HepG2 (cell line): ENCODE data around the gene BMP6. TPM values are rescaled to one million over a fixed set of nuclear protein-coding genes. Genes with fewer than 3 reads are reported as not detected.

ENCODE experiments used
- ATAC-seq: fragments of 200-7000 bp; cut with Tn5 transposase; 3 replicates; pipeline ENCODE4 v1.9.1; 2020; ENCODE audit warnings: mild to moderate bottlenecking, moderate library complexity
- BruUV-seq: library from RNA; stranded (reverse); fragments of 400-500 nt; replicated peaks from 2 replicates; lab custom pipeline; 2021; lab: Mats Ljungman, UMichigan
- CTCF ChIA-PET: fragments of 300-600 bp; formaldehyde crosslinking; extraction: SDS; loops from one replicate; lab custom pipeline; 2021; ENCODE audit warnings: low total read pairs, inconsistent platforms, low intra/inter-chr PET ratio; lab: Yijun Ruan, JAX
- POLR2A ChIA-PET: fragments of 350-600 bp; sonication (Branson Sonifier 250); formaldehyde crosslinking; loops from one replicate; lab custom pipeline; 2020; ENCODE audit warnings: antibody characterized with exemption, inconsistent platforms; lab: Yijun Ruan, JAX
- DNase-seq: peaks from one replicate; pipeline ENCODE4 v3.0.0-alpha.2; 2015; ENCODE audit warnings: low spot score
- FAIRE-seq: peaks from 3 replicates; lab custom pipeline; 2011; peaks lifted over from hg19 to GRCh38; lab: Jason Lieb, UNC
- H2AFZ ChIP-seq: one replicate; pipeline ENCODE4 v1.6.1; 2011; ENCODE audit warnings: low read length, inconsistent platforms
- H3K27ac ChIP-seq: fragments of 300-600 bp; 3 replicates; pipeline ENCODE4 v1.8.0; 2011; ENCODE audit warnings: mixed run types, mild to moderate bottlenecking, mixed read lengths, low read length, inconsistent platforms; ENCODE audit not compliant: insufficient read depth; ENCODE audit errors: extremely low read length
- H3K27me3 ChIP-seq, 2 experiments: fragments of 200-600 bp in 1 of 2; 2 replicates in 1 of 2; 3 replicates in 1 of 2; pipeline versions ENCODE4 v1.6.0 to v1.8.0; 2011; ENCODE audit warnings: low read length in 2 of 2, mild to moderate bottlenecking in 2 of 2, moderate library complexity in 2 of 2, inconsistent platforms in 1 of 2; ENCODE audit not compliant: insufficient read depth in 2 of 2, control insufficient read depth in 1 of 2
- H3K36me3 ChIP-seq, 2 experiments: fragments of 200-600 bp in 1 of 2; replicated peaks in 1 of 2; 2 replicates in 1 of 2; 3 replicates in 1 of 2; pipeline versions ENCODE4 v1.5.1 to v1.8.0; 2011; ENCODE audit warnings: low read length in 2 of 2, inconsistent platforms in 1 of 2; ENCODE audit not compliant: insufficient read depth in 2 of 2, control insufficient read depth in 1 of 2
- H3K4me1 ChIP-seq: 2 replicates; pipeline ENCODE4 v1.5.1; 2012; ENCODE audit warnings: low read length, inconsistent platforms; ENCODE audit not compliant: insufficient read depth
- H3K4me2 ChIP-seq: 2 replicates; pipeline ENCODE4 v1.6.0; 2011; ENCODE audit warnings: low read depth, low read length, inconsistent platforms
- H3K4me3 ChIP-seq, 3 experiments: fragments of 200-600 bp in 1 of 3; sonication (generic), shearing (Covaris generic) in 1 of 3; replicated peaks in 1 of 3; 2 replicates each; pipeline ENCODE4 v1.5.1; 2011 to 2016; ENCODE audit warnings: low read length in 3 of 3, inconsistent platforms in 2 of 3, low read depth in 2 of 3, mild to moderate bottlenecking in 2 of 3, control low read depth in 1 of 3, mixed read lengths in 1 of 3; ENCODE audit not compliant: insufficient read depth in 1 of 3
- H3K79me2 ChIP-seq: one replicate; pipeline ENCODE4 v1.6.1; 2011; ENCODE audit warnings: low read length, inconsistent platforms; ENCODE audit not compliant: insufficient read depth
- H3K9ac ChIP-seq: 2 replicates; pipeline ENCODE4 v1.6.0; 2011; ENCODE audit warnings: mild to moderate bottlenecking, low read depth, low read length, inconsistent platforms; ENCODE audit not compliant: insufficient read depth
- H3K9me3 ChIP-seq: 2 replicates; pipeline ENCODE4 v1.5.1; 2012; ENCODE audit warnings: mild to moderate bottlenecking, low read length
- H4K20me1 ChIP-seq: 2 replicates; pipeline ENCODE4 v1.6.0; 2011; ENCODE audit warnings: inconsistent platforms, mild to moderate bottlenecking, low read length, moderate library complexity; ENCODE audit not compliant: insufficient read depth
- DZIP1 ChIP-seq: sonication (generic); formaldehyde crosslinking; IDR thresholded peaks from 2 replicates; pipeline ENCODE4 v1.5.0; 2020; ENCODE audit warnings: mild to moderate bottlenecking, missing genetic modification reagents
- HNRNPK ChIP-seq: fragments of 200-400 bp; formaldehyde crosslinking; IDR thresholded peaks from 2 replicates; pipeline ENCODE4 v1.6.1; 2018; ENCODE audit warnings: low read length, low read depth, moderate library complexity, mild to moderate bottlenecking; ENCODE audit not compliant: poor library complexity, severe bottlenecking
- MAZ ChIP-seq, 2 experiments: sonication (generic) in 1 of 2; formaldehyde crosslinking in 1 of 2; IDR thresholded peaks; 2 replicates each; pipeline versions ENCODE4 v1.5.0 to v1.6.1; 2012 to 2020; ENCODE audit warnings: low read depth in 2 of 2, mild to moderate bottlenecking in 2 of 2, borderline replicate concordance in 1 of 2, improper control_type of control experiment in 1 of 2, low read length in 1 of 2, missing genetic modification reagents in 1 of 2, moderate library complexity in 1 of 2
- MIER2 ChIP-seq: IDR thresholded peaks from 2 replicates; pipeline ENCODE4 v1.6.1; 2016; ENCODE audit warnings: missing biosample characterization, missing genetic modification reagents
- RAD21 ChIP-seq: fragments of 450-650 bp; formaldehyde crosslinking; IDR thresholded peaks from 2 replicates; pipeline ENCODE4 v1.5.0; 2020; ENCODE audit warnings: mild to moderate bottlenecking
- RBFOX2 ChIP-seq: fragments of 200-400 bp; formaldehyde crosslinking; IDR thresholded peaks from 2 replicates; pipeline ENCODE4 v1.6.1; 2017; ENCODE audit warnings: low read depth, mild to moderate bottlenecking, low read length
- RBM39 ChIP-seq: fragments of 200-400 bp; formaldehyde crosslinking; IDR thresholded peaks from one replicate; pipeline ENCODE4 v1.6.1; 2018; ENCODE audit warnings: antibody characterized with exemption, mild to moderate bottlenecking, low read depth, low read length; ENCODE audit not compliant: poor library complexity, severe bottlenecking
- RFX1 ChIP-seq: fragments of 450-650 bp; IDR thresholded peaks from 2 replicates; pipeline ENCODE4 v1.6.1; 2017
- ZFP82 ChIP-seq: sonication (generic); formaldehyde crosslinking; IDR thresholded peaks from 2 replicates; pipeline ENCODE4 v1.5.1; 2020; ENCODE audit warnings: mild to moderate bottlenecking, missing genetic modification reagents, borderline replicate concordance
- ZNF326 ChIP-seq: sonication (generic); formaldehyde crosslinking; IDR thresholded peaks from 2 replicates; pipeline ENCODE4 v1.4.0; 2020; ENCODE audit warnings: missing genetic modification reagents, borderline replicate concordance
- WGBS: methylation state at CpG from one replicate; pipeline ENCODE4 v1.1.6; 2017; ENCODE audit warnings: low lambda C conversion rate; 5-methylcytosine and 5-hydroxymethylcytosine counted together
- in situ Hi-C: cut with HindIII; loops from 2 replicates; pipeline ENCODE4 v1.10.0; 2017; ENCODE audit warnings: low pct_unique_long_range_greater_than_20kb; ENCODE audit not compliant: extremely low pct_ligation_motif_present
- intact Hi-C: fragments of 100-400 bp; cut with micrococcal nuclease; formaldehyde crosslinking; loops from one replicate; pipeline ENCODE4 v1.10.0; 2022; ENCODE audit not compliant: unreplicated experiment
- polyA plus RNA-seq, 8 experiments: library from polyadenylated mRNA; depleted of rRNA in 3 of 8; stranded (reverse) in 7 of 8; unstranded in 1 of 8; fragments of >200 nt; fragmentation: Illumina TruSeq in 4 of 8; extraction: Trizol in 4 of 8; gene quantifications; 2 replicates each; pipeline versions ENCODE4 v1.2.1 to v1.2.3, GENCODE V29; 2011 to 2016; ENCODE audit warnings: low read depth in 4 of 8, missing spikeins in 1 of 8, mixed read lengths in 1 of 8; ENCODE audit not compliant: insufficient read depth in 1 of 8
- total RNA-seq, 5 experiments: library from RNA; depleted of rRNA; stranded (reverse); fragments of >200 nt; fragmentation: Illumina TruSeq; extraction: Trizol; gene quantifications; 2 replicates each; pipeline ENCODE4 v1.2.3, GENCODE V29; 2016; ENCODE audit warnings: low read depth in 1 of 5
- TF ChIP-seq, protein P1 (sequence below): fragments of 450-650 bp; IDR thresholded peaks from 2 replicates; pipeline ENCODE4 v1.6.1; 2017

The BMP6 gene
- total and polyA plus RNA-seq, 2 of the 13 experiments (the other 11 are each of a cell fraction or from before 2014, with no cell fraction given) = 0.09 to 0.18 TPM

GRCh38 chr6:7909323-7910276 is 183.7 kb downstream of the BMP6 start (continued):
- TF ChIP-seq ZNF326 (CRISPR knock-in tag) = no peak
- TF ChIP-seq RFX1 = no peak
- peak; percentile 91; the same call in 1 of the 2 replicates for TF ChIP-seq DZIP1 (CRISPR knock-in tag)
- TF ChIP-seq MIER2 (CRISPR knock-in tag) = peak; percentile 47; the same call in 1 of the 2 replicates
- peak; percentile 86 for TF ChIP-seq RBM39

DNA sequence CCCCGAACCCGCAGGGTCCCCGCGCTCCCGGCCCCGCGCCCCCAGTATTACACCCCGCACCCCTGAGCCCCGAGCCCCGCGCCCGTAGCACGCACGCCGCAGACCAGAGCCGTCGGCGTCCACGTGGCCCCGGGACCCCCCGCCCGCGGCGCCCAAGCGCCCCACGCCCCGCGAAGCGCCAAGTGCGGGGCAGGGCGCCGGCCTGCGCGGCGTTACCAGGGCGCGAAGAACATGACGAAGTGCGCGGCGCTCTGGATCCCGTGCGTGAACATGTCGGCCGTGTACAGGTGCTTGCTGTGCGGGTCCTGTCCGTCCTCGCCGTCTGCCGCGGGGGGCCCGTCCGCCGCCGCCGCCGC is 184.4 kb downstream of the BMP6 start:
- POLR2A ChIA-PET = interaction anchor here (1.0 to 2.5 kb wide), 6 partner anchors 10 to 211 kb away, joined by 3 to 15 read pairs (median 8); partner anchors contain the start of genes BLOC1S5 and EEF1E1
- CTCF ChIA-PET = no interaction called here
- intact Hi-C loops (loop anchor here (5.0 kb wide), 1 partner anchor 152 kb away; the partner anchor contains the start of gene BLOC1S5), in situ Hi-C loops (no loop called here)
- Histone ChIP-seq H3K4me3 (peak overlapping the region; percentile 61 to 87 (median 85); a peak in 4 of 6 replicates), H3K27ac (peak overlapping the region; percentile 75), H3K9me3 (no peaks in the 10 kb centered on the region), H3K9ac (peak overlapping the region; percentile 88), H3K4me1 (peaks cover 83% of the 10 kb centered on the region), H2AFZ (no peak overlapping the region), H3K79me2 (peaks cover 46% of the 10 kb centered on the region), H4K20me1 (peaks cover 37% of the 10 kb centered on the region), H3K4me2 (peak overlapping the region; percentile 96), H3K27me3 (no peaks in the 10 kb centered on the region), H3K36me3 (peaks cover 6 to 14% of the 10 kb centered on the region in 2 experiments; a peak in 4 of 5 replicates)
- BruUV-seq = no TSS peak
- FAIRE-seq (no peak), DNase-seq (no peak), ATAC-seq (no peak)
- WGBS = 0% methylated on average over 27 of the region's 57 CpGs
- peak; percentile 2 for TF ChIP-seq HNRNPK
- peak; percentile 82 for TF ChIP-seq RBFOX2
- peak; percentile 19; the same call in 1 of the 2 replicates for TF ChIP-seq RAD21 (CRISPR knock-in tag)
- TF ChIP-seq, protein P1, sequence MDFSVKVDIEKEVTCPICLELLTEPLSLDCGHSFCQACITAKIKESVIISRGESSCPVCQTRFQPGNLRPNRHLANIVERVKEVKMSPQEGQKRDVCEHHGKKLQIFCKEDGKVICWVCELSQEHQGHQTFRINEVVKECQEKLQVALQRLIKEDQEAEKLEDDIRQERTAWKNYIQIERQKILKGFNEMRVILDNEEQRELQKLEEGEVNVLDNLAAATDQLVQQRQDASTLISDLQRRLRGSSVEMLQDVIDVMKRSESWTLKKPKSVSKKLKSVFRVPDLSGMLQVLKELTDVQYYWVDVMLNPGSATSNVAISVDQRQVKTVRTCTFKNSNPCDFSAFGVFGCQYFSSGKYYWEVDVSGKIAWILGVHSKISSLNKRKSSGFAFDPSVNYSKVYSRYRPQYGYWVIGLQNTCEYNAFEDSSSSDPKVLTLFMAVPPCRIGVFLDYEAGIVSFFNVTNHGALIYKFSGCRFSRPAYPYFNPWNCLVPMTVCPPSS = no peak
- TF ChIP-seq ZFP82 (CRISPR knock-in tag) = 0 out of 2 replicates have a peak, but pooled peaks have one; percentile 10
- TF ChIP-seq MAZ (IDR thresholded peaks at IDR 0.05; ENCODE audit: borderline replicate concordance, low read depth, low read length) = no peak
- peak; percentile 7; the same call in 1 of the 2 replicates for TF ChIP-seq MAZ (CRISPR knock-in tag; IDR thresholded peaks at IDR 0.05; ENCODE audit: low read depth)
